Epithelial cell of proximal tubule (primary cell): ENCODE data around the gene ZDHHC3. TPM values are rescaled to one million over a fixed set of nuclear protein-coding genes. Genes with fewer than 3 reads are reported as not detected.
"Not testable (repeated sequence)": the region's sequence is repeated elsewhere in the genome, so short reads cannot be mapped to it uniquely, and the experiment has no call there.

Source experiments
- DNase-seq: peaks from one replicate; pipeline ENCODE4 v3.0.0-alpha.2; 2011; ENCODE audit warnings: low read depth
- H3K4me3 ChIP-seq: 2 replicates; pipeline ENCODE4 v1.5.1; 2011; ENCODE audit warnings: low read depth, mild to moderate bottlenecking, low read length
- CTCF ChIP-seq: conservative IDR thresholded peaks from 2 replicates; pipeline ENCODE4 v1.5.1; 2012; ENCODE audit warnings: low read depth, mild to moderate bottlenecking, low read length
- total RNA-seq: library from RNA; depleted of rRNA; stranded (reverse); fragments of >200 nt; gene quantifications from 2 replicates; pipeline ENCODE4 v1.2.3, GENCODE V29; 2015

The ZDHHC3 gene
- total RNA-seq, 1 donor from 2014 or later, result 38.9 TPM

GRCh38 chr3:44957986-44958385 is 18.0 kb downstream of the ZDHHC3 start:
- no peak for TF ChIP-seq CTCF
- H3K4me3 ChIP-seq, result no peak overlapping the region

GRCh38 chr3:44955917-44956316 is 20.1 kb downstream of the ZDHHC3 start:
- no peak overlapping the region for H3K4me3 ChIP-seq
- DNase-seq, result no peak
- TF ChIP-seq CTCF, result no peak

More at GRCh38 chr3:44957986-44958385, 18.0 kb downstream of the ZDHHC3 start:
- DNase-seq, result no peak

GRCh38 chr3:44954962-44955361 is 21.0 kb downstream of the ZDHHC3 start:
- no peak overlapping the region for H3K4me3 ChIP-seq
- DNase-seq, result no peak
- TF ChIP-seq CTCF, result no peak

- TF ChIP-seq CTCF, result no peak
- H3K4me3 ChIP-seq, result no peak overlapping the region
- no peak for DNase-seq
Observed at GRCh38 chr3:44954304-44954703, 21.7 kb downstream of the ZDHHC3 start.

- no peak for DNase-seq
- TF ChIP-seq CTCF, result no peak
- no peak overlapping the region for H3K4me3 ChIP-seq
Observed at GRCh38 chr3:44952689-44953088, 23.3 kb downstream of the ZDHHC3 start.

- no peak for DNase-seq
- H3K4me3 ChIP-seq, result no peak overlapping the region
- no peak for TF ChIP-seq CTCF
Observed at GRCh38 chr3:44950275-44950734, 25.7 kb downstream of the ZDHHC3 start.

GRCh38 chr3:44949770-44950169 is 26.2 kb downstream of the ZDHHC3 start:
- DNase-seq, H3K4me3 ChIP-seq: not testable (repeated sequence)

- no peak for TF ChIP-seq CTCF
- H3K4me3 ChIP-seq, result no peak overlapping the region
- DNase-seq, result no peak
Observed at GRCh38 chr3:44948239-44948638, 27.7 kb downstream of the ZDHHC3 start.
